HG03439 (cell line): Measurements from ENCODE around the gene AXIN2.
"Not testable (repeated sequence)": the region's sequence is repeated elsewhere in the genome, so short reads cannot be mapped to it uniquely, and the experiment has no call there.

ENCODE experiments used
- ATAC-seq: cut with Tn5 transposase; IDR thresholded peaks from one replicate; pipeline ENCODE4 v1.9.1; 2021; ENCODE audit warnings: mild to moderate bottlenecking, moderate library complexity; ENCODE audit not compliant: unreplicated experiment

The AXIN2 gene

DNA sequence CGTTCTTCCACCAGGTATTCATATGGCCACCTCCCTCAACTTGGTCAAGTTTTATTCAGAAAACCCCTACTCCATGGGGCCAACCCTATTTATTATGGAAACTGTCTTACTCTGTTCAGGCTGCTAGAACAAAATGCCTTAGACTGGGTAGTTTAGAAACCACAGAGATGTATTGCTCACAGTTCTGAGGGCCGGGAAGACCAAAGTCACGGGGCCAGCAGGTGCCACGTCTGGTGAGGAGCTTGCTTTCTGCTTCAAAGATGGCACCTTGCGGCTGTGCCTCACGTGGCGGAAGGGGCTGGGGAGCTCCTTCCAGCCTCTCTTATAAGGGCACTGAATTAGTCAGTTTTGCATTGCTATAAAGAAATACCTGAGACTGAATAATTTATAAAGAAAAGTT lies 74.3 kb downstream of the AXIN2 start:
- no peak for ATAC-seq

GRCh38 chr17:65485388-65486299 lies 75.8 kb downstream of the AXIN2 start:
- ATAC-seq = no peak

DNA sequence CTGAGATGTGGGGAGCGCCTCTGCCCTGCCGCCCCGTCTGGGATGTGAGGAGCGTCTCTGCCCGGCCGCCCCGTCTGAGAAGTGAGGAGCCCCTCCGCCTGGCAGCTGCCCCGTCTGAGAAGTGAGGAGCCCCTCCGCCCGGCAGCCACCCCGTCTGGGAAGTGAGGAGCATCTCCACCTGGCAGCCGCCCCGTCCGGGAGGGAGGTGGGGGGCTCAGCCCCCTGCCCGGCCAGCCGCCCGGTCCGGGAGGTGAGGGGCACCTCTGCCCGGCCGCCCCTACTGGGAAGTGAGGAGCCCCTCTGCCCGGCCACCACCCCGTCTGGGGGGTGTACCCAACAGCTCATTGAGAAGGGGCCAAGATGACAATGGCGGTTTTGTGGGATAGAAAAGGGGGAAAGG lies 77.0 kb downstream of the AXIN2 start:
- ATAC-seq = not testable (repeated sequence)

GRCh38 chr17:65483438-65483837 lies 78.0 kb downstream of the AXIN2 start:
- ATAC-seq = no peak

DNA sequence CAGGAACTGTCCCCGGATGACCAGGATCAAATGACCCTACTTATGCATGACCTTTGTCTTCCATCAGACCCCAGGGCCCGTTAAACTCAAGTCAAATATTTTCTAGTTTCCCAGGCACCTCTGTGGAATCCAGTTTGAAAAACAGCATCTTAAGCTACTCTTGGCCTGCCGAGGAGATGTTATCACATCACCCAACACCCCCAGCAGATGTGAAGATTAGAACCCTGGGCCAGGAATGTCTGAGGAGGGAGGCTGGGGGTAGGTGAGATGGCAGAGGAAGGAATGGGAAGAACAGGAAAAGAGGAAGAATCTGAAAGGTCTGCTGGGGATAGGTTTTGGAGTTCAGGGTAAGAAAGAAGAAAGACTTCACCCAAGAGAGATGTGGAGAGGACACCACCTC lies 79.2 kb downstream of the AXIN2 start:
- ATAC-seq = no peak

GRCh38 chr17:65479282-65479681 lies 82.2 kb downstream of the AXIN2 start:
- ATAC-seq = no peak
